Panc1 (cell line): ENCODE measurements around the gene AFDN. TPM values are rescaled to one million over a fixed set of nuclear protein-coding genes. Genes with fewer than 3 reads are reported as not detected.

ENCODE experiments used
- ATAC-seq: fragments of 200-7000 bp; cut with Tn5 transposase; 2 replicates; pipeline ENCODE4 v1.9.1; 2020; ENCODE audit warnings: mild to moderate bottlenecking, moderate library complexity
- BruUV-seq: library from RNA; stranded (reverse); fragments of 400-500 nt; replicated peaks from 2 replicates; lab custom pipeline; 2021; lab: Mats Ljungman, UMichigan
- CTCF ChIA-PET: fragments of 300-600 bp; sonication (Branson Sonifier 250); formaldehyde crosslinking; loops from one replicate; lab custom pipeline; 2022; ENCODE audit warnings: antibody characterized with exemption; lab: Charles Lee
- POLR2A ChIA-PET: fragments of 300-600 bp; sonication (Branson Sonifier 250); formaldehyde crosslinking; loops from one replicate; lab custom pipeline; 2022; ENCODE audit warnings: antibody characterized with exemption; lab: Charles Lee
- DNase-seq: peaks from one replicate; pipeline ENCODE4 v3.0.0-alpha.2; 2010; ENCODE audit warnings: low read depth, low spot score
- H3K27ac ChIP-seq: 2 replicates; pipeline ENCODE4 v1.5.1; 2011; ENCODE audit warnings: mild to moderate bottlenecking, low read length, inconsistent platforms
- H3K27me3 ChIP-seq: fragments of 200-500 bp; sonication (Bioruptor generic); 2 replicates; pipeline ENCODE4 v1.6.0; 2014; ENCODE audit warnings: low read length, inconsistent platforms; ENCODE audit not compliant: control insufficient read depth, insufficient read depth
- H3K36me3 ChIP-seq: fragments of 200-500 bp; sonication (Bioruptor generic); 2 replicates; pipeline ENCODE4 v1.5.1; 2014; ENCODE audit warnings: inconsistent platforms, mild to moderate bottlenecking, low read length, moderate library complexity; ENCODE audit not compliant: control insufficient read depth, insufficient read depth
- H3K4me1 ChIP-seq: 2 replicates; pipeline ENCODE4 v1.5.1; 2011; ENCODE audit warnings: inconsistent platforms, mild to moderate bottlenecking, low read length, moderate library complexity; ENCODE audit not compliant: control insufficient read depth, insufficient read depth
- H3K4me3 ChIP-seq, 2 experiments: 2 replicates each; pipeline ENCODE4 v1.5.1; 2011 to 2012; ENCODE audit warnings: low read depth in 2 of 2, low read length in 2 of 2, mild to moderate bottlenecking in 2 of 2, inconsistent platforms in 1 of 2, moderate library complexity in 1 of 2
- H3K9me3 ChIP-seq: fragments of 200-500 bp; sonication (Bioruptor generic); 2 replicates; pipeline ENCODE4 v1.5.1; 2014; ENCODE audit warnings: low read depth, mild to moderate bottlenecking, inconsistent platforms, low read length, moderate library complexity; ENCODE audit not compliant: control insufficient read depth, insufficient read depth
- CTCF ChIP-seq: fragments of 450-650 bp; IDR thresholded peaks from 2 replicates; pipeline ENCODE4 v1.5.1; 2017; ENCODE audit warnings: mild to moderate bottlenecking
- POLR2AphosphoS5 ChIP-seq: IDR thresholded peaks from 2 replicates; pipeline ENCODE4 v1.6.1; 2012; ENCODE audit warnings: mild to moderate bottlenecking, low read depth, low read length, moderate library complexity
- REST ChIP-seq, 2 experiments: IDR thresholded peaks; 2 replicates each; pipeline ENCODE4 v1.6.1; 2011 to 2012; ENCODE audit warnings: low read depth in 2 of 2, control low read depth in 1 of 2, low read length in 1 of 2, mild to moderate bottlenecking in 1 of 2, moderate library complexity in 1 of 2; ENCODE audit not compliant: insufficient read depth in 1 of 2
- SIN3A ChIP-seq: IDR thresholded peaks from 2 replicates; pipeline ENCODE4 v1.6.1; 2012; ENCODE audit warnings: low read depth, mild to moderate bottlenecking, low read length, moderate library complexity, borderline replicate concordance; ENCODE audit not compliant: insufficient read depth
- TCF7L2 ChIP-seq: IDR thresholded peaks from 2 replicates; pipeline ENCODE4 v1.6.1; 2011; ENCODE audit warnings: mild to moderate bottlenecking, low read depth, low read length, inconsistent platforms
- in situ Hi-C: cut with HindIII; loops from 2 replicates; pipeline ENCODE4 v1.10.0; 2016; ENCODE audit warnings: low sequenced_read_pairs, low pct_unique_long_range_greater_than_20kb
- intact Hi-C: fragments of 100-400 bp; cut with micrococcal nuclease; formaldehyde crosslinking; loops from one replicate; pipeline ENCODE4 v1.10.0; 2022; ENCODE audit not compliant: unreplicated experiment
- total RNA-seq: library from RNA; stranded (reverse); gene quantifications from one replicate; pipeline ENCODE4 v1.2.1, GENCODE V29; 2021; ENCODE audit not compliant: unreplicated experiment

The AFDN gene
- total RNA-seq, 1 experiment from 2014 or later, result 143 TPM

- TF ChIP-seq SIN3A, result no peak
- no peak for TF ChIP-seq TCF7L2
- TF ChIP-seq REST (IDR thresholded peaks at IDR 0.05; ENCODE audit: insufficient read depth in 1 of 2, low read depth in 2 of 2, low read length in 1 of 2), result no peak
- TF ChIP-seq POLR2AphosphoS5, result no peak
- no peak for TF ChIP-seq CTCF
- BruUV-seq, result no TSS peak
- CTCF ChIA-PET, result no interaction called here
These were observed 107.7 kb downstream of the AFDN start for GRCh38 chr6:167934426-167934864.

DNA sequence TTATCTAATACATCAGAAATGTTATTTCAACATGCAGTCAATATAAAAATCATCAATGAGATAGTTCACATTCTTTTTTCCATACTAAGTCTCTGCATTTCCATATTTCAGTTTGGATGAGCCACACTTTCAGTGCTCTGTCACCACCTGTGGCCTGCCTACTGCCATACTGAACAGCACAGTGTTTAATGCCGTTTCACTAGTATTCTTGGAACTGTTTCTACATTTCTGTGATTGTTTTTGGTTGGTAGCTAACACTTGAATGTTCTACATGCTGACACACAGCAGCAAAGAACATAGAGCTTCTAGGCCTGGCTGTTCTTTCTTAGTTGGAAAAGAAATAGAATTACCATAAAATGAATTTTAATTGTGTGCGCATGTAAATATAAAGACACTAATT, 109.3 kb downstream of the AFDN start:
- no peak overlapping the region for H3K4me3 ChIP-seq
- H3K36me3 ChIP-seq, result no peaks in the 10 kb centered on the region
- no peak for ATAC-seq
- ChIA-PET POLR2A (no interaction called here), CTCF (interaction anchor here (0.7 kb wide), 1 partner anchor 123 kb away, joined by 3 read pairs; no protein-coding TSS in a partner anchor)
- in situ Hi-C loops (no loop called here), intact Hi-C loops (no loop called here)
- H3K27me3 ChIP-seq, result no peaks in the 10 kb centered on the region
- no peak for DNase-seq
- no TSS peak for BruUV-seq
- no peak overlapping the region for H3K27ac ChIP-seq
- no peaks in the 10 kb centered on the region for H3K4me1 ChIP-seq
- H3K9me3 ChIP-seq, result no peaks in the 10 kb centered on the region
- TF ChIP-seq SIN3A (no peak), REST (IDR thresholded peaks at IDR 0.05; ENCODE audit: insufficient read depth in 1 of 2, low read depth in 2 of 2, low read length in 1 of 2) (no peak), POLR2AphosphoS5 (no peak), CTCF (no peak), TCF7L2 (no peak)

More at GRCh38 chr6:167934426-167934864, 107.7 kb downstream of the AFDN start:
- Histone ChIP-seq H3K27me3 (no peaks in the 10 kb centered on the region), H3K27ac (no peak overlapping the region), H3K4me3 (no peak overlapping the region), H3K4me1 (no peaks in the 10 kb centered on the region), H3K9me3 (no peaks in the 10 kb centered on the region), H3K36me3 (no peaks in the 10 kb centered on the region)
- ATAC-seq (no peak), DNase-seq (no peak)
- intact Hi-C loops (no loop called here), in situ Hi-C loops (no loop called here)
- POLR2A ChIA-PET, result no interaction called here
